HL-60/S4 treated with retinoic acid at 250 ng/mL for 4 days and 3 days (cell line): ENCODE measurements around the gene EPHA6.

Source experiments
- in situ Hi-C: fragments of 300-500 bp; cut with MboI; formaldehyde crosslinking; loops from 2 replicates; pipeline ENCODE4 v1.7.0; 2022; ENCODE audit warnings: low sequenced_read_pairs

The EPHA6 gene

DNA sequence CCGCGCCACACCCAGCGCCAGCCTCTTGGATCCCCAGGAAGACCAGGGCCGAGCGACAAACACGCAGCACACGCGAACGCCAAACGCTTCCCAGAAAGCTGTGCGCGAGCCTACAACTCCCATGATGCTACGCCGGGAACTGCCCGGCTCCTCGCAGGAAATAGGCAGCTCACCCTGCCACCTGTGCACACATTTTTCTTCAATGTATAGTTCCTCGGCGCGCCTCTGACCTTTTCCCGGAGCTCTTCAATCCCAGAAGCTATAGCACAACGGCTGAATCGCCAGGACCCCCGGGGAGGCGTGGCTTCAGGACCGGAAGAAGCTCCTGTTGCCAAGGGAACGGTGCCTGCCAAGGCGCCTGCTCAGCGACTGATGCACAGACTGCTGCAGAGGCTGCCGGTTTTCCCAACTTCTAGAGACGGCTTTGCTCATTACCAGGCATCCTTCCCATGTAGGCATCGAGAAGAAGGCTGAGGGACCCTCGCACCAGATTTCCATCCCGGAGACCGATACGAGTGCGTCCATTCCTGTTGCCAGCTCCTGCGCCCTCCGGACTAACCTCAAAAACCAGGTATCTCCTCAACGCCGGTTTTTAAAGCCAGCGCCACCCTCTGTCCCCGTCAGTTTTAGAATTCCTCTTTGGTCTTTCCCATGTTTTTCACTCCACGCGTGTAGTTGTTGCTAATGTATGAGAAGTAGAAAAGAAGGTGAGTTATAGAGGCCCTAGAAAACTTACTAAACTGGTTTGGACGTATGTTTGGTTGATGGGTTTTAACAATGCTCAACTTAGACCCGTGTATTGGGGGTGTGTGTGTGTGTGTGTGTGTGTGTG, 950.2 kb downstream of the EPHA6 start, which contains the start of gene ARL6:
Gene ARL6, plus strand, starts transcription at position 352 of the 832 bp plus-strand sequence. CDS start 3,350 bp downstream, outside the sequence.
- in situ Hi-C loops = no loop called here

DNA sequence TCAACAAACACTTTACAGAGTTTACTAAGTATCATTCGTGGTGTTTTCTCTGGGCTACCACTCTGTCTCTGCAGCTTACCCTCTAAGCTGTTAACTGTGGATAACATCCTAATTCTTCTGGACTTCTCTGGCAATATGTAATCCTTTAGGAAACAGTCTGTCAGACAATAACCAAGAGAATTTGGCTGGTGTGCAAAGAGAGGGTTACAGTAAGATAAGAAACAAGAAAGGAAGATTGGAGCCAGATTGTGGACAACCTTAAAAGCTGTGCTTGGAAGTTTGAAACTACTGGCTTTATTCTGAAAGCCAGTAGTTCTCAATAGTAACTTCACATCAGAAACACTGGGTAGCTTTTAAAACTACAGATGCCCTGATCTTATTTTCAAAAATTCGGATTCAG, 950.9 kb downstream of the EPHA6 start:
- in situ Hi-C loops = no loop called here

DNA sequence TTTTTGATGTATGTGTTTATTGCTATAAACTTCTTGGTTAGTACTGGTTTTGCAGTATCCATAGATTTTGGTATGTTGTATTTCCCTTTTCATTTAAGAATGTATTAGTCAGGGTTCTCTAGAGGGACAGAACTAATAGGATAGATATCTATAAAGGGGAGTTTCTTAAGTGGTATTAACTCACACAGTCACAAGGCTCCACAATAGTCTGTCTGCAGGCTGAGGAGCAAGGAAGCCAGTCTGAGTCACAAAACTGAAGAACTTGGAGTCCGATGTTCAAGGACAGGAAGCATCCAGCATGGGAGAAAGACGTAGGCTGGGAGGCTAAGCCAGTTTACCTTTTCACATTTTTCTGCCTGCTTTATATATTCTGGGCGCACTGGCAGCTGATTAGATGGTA, 958.5 kb downstream of the EPHA6 start:
- in situ Hi-C loops = no loop called here

DNA sequence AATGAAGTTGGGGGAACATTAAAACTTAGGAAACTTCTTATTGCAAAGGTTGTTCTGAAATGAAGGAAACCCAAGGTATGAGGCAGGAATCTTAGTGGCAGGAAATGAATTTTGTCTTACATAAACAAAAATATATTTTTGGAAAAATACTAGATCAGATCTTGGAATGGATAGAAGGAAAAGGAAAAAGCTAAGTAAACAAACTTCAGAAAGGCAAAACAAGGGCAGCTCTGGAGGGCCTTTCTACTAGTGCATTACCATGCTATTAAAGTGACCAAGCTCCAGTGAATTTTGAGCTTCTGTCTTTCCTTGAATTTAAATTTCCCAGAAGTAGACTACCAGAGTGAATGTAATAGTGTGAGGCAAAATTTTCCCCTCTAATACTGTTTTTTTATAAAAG, 963.8 kb downstream of the EPHA6 start:
- in situ Hi-C loops = loop anchor here (25.0 kb wide), 1 partner anchor 559 kb away; no protein-coding TSS in a partner anchor

DNA sequence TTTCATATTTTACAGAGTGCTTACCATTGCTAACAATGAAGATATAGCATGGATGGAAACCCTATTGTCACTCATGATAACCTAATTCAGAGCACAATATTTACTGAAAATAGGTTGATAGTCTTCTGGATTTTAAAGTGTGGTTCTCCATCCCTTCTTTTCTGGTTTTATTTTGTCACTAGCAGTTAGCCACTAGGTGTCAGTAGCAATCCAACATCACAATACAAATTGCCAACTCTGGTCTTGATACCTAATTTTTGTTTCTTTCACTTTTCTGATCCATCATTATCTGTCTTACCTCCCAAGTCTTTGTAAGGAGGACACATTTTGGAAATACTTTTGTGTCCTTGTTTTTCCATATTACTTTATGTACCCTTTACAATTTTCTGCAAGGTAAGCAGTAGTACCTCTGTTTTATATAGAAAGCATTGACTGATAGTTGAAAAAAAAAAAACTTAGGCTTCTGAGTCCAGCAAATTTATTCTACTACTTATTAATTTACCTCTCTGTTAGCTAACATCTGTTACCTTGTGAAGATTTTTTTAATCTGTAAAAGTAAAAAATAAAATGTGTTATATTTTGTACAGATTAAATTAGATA, 979.1 kb downstream of the EPHA6 start:
- in situ Hi-C loops = loop anchor here (10.0 to 25.0 kb wide), 2 partner anchors 231 to 544 kb away; no protein-coding TSS in a partner anchor

DNA sequence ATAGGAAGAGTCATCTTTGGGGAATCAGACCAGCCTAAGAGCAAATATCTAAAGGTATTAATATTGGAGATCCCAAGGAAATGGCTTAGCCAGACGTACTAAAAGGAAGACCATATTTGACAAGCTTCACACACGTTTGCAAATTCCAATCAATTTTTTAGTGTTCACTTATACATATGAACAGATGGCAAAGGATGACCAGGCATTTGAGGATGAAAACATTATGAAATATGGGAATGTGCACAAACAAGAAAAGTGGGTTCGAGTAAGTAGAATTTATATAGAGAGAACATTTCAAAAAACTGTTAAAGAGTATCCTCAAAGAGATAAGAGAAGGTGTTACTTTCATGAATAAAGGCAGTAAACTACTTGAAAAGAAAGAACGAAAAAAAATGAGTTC, 981.6 kb downstream of the EPHA6 start:
- in situ Hi-C loops = loop anchor here (10.0 to 25.0 kb wide), 2 partner anchors 229 to 541 kb away; no protein-coding TSS in a partner anchor
